Keratinocyte (primary cell): ENCODE data around the gene DUSP18. TPM values are rescaled to one million over a fixed set of nuclear protein-coding genes. Genes with fewer than 3 reads are reported as not detected.

Experiments
- DNase-seq: peaks from one replicate; pipeline ENCODE4 v3.0.0-alpha.2; 2011; ENCODE audit warnings: low read depth, missing footprints, low spot score
- FAIRE-seq: peaks from 2 replicates; lab custom pipeline; 2011; peaks lifted over from hg19 to GRCh38; lab: Jason Lieb, UNC
- H2AFZ ChIP-seq: 2 replicates; pipeline ENCODE4 v1.6.0; 2012; ENCODE audit warnings: low read length, control low read depth, inconsistent platforms; ENCODE audit not compliant: control insufficient read depth
- H3K27ac ChIP-seq: 2 replicates; pipeline ENCODE4 v1.5.1; 2011; ENCODE audit warnings: low read length; ENCODE audit not compliant: control insufficient read depth, insufficient read depth
- H3K27me3 ChIP-seq: 3 replicates; pipeline ENCODE4 v1.6.0; 2011; ENCODE audit warnings: low read length; ENCODE audit not compliant: control insufficient read depth, insufficient read depth; ENCODE audit errors: extremely low read depth
- H3K36me3 ChIP-seq, 2 experiments: 2 replicates in 1 of 2; 3 replicates in 1 of 2; pipeline ENCODE4 v1.5.1; 2011; ENCODE audit warnings: low read length in 2 of 2, mild to moderate bottlenecking in 1 of 2; ENCODE audit not compliant: control insufficient read depth in 2 of 2, insufficient read depth in 2 of 2; ENCODE audit errors: extremely low read depth in 1 of 2
- H3K4me1 ChIP-seq: 3 replicates; pipeline ENCODE4 v1.5.1; 2011; ENCODE audit warnings: low read length; ENCODE audit not compliant: control insufficient read depth, insufficient read depth; ENCODE audit errors: extremely low read depth
- H3K4me2 ChIP-seq: 3 replicates; pipeline ENCODE4 v1.6.0; 2011; ENCODE audit warnings: low read depth, low read length; ENCODE audit not compliant: control insufficient read depth, insufficient read depth; ENCODE audit errors: extremely low read depth
- H3K4me3 ChIP-seq, 3 experiments: fragments of 200-600 bp in 1 of 3; sonication (generic) in 1 of 3; 2 replicates in 2 of 3; 3 replicates in 1 of 3; pipeline ENCODE4 v1.5.1; 2011 to 2016; ENCODE audit warnings: low read length in 3 of 3, mild to moderate bottlenecking in 3 of 3, control low read depth in 2 of 3, inconsistent platforms in 1 of 3, low read depth in 1 of 3, mixed read lengths in 1 of 3, mixed run types in 1 of 3, moderate library complexity in 1 of 3; ENCODE audit not compliant: control insufficient read depth in 2 of 3, insufficient read depth in 2 of 3; ENCODE audit errors: extremely low read depth in 1 of 3
- H3K79me2 ChIP-seq: 2 replicates; pipeline ENCODE4 v1.6.0; 2012; ENCODE audit warnings: low read length; ENCODE audit not compliant: control insufficient read depth, insufficient read depth
- H3K9ac ChIP-seq: 3 replicates; pipeline ENCODE4 v1.6.0; 2011; ENCODE audit warnings: low read length; ENCODE audit not compliant: control insufficient read depth, insufficient read depth; ENCODE audit errors: extremely low read depth
- H3K9me1 ChIP-seq: 3 replicates; pipeline ENCODE4 v1.6.0; 2011; ENCODE audit warnings: low read length; ENCODE audit not compliant: control insufficient read depth, insufficient read depth; ENCODE audit errors: extremely low read depth
- H3K9me3 ChIP-seq: 2 replicates; pipeline ENCODE4 v1.5.1; 2012; ENCODE audit warnings: low read depth, low read length; ENCODE audit not compliant: control insufficient read depth
- H4K20me1 ChIP-seq: 3 replicates; pipeline ENCODE4 v1.6.0; 2011; ENCODE audit warnings: low read length; ENCODE audit not compliant: control insufficient read depth, insufficient read depth; ENCODE audit errors: extremely low read depth
- EZH2 ChIP-seq: IDR thresholded peaks from one replicate; pipeline ENCODE4 v1.6.1; 2012; ENCODE audit warnings: inconsistent platforms, mild to moderate bottlenecking, low read length, moderate library complexity
- dilution Hi-C: fragments of 300-500 bp; cut with MboI; formaldehyde crosslinking; loops from one replicate; pipeline ENCODE4 v1.7.0; 2020; ENCODE audit warnings: low sequenced_read_pairs; ENCODE audit not compliant: extremely low pct_ligation_motif_present
- polyA minus RNA-seq, 3 experiments: library from RNA; depleted of rRNA, polyadenylated mRNA; stranded (reverse); fragments of >200 nt; gene quantifications; 1 replicate in 1 of 3; 2 replicates in 1 of 3; 3 replicates in 1 of 3; pipeline ENCODE4 v1.2.3, GENCODE V29; 2011
- polyA plus RNA-seq, 5 experiments: library from polyadenylated mRNA; depleted of rRNA in 3 of 5; stranded (reverse) in 3 of 5; stranded (forward) in 1 of 5; unstranded in 1 of 5; fragments of >200 nt; gene quantifications; 1 replicate in 1 of 5; 2 replicates in 3 of 5; 3 replicates in 1 of 5; pipeline versions ENCODE4 v1.2.1 to v1.2.3, GENCODE V29; 2011 to 2012; ENCODE audit warnings: missing spikeins in 2 of 5, low read depth in 1 of 5, low replicate concordance in 1 of 5
- TF ChIP-seq, protein P1 (sequence below), 3 experiments: IDR thresholded peaks in 1 of 3; conservative IDR thresholded peaks in 1 of 3; optimal IDR thresholded peaks in 1 of 3; 2 replicates in 2 of 3; 3 replicates in 1 of 3; pipeline versions ENCODE3 to v1.5.1; 2011; ENCODE audit warnings: low read length in 3 of 3, mild to moderate bottlenecking in 3 of 3, moderate library complexity in 2 of 3, control low read depth in 1 of 3, inconsistent platforms in 1 of 3; ENCODE audit not compliant: insufficient read depth in 2 of 3; ENCODE audit errors: extremely low read depth in 1 of 3

DUSP18 gene
- 12.6 to 21.1 TPM (median 17.9 TPM) in 3 replicates for polyA plus RNA-seq
- polyA plus RNA-seq (2011; ENCODE audit: low read depth), result 2.4 TPM
- polyA plus RNA-seq (2011; cell fraction: cytosol; rRNA removed), result 14.7 and 17.9 TPM in 2 replicates
- 29.4 and 37.4 TPM in 2 replicates for polyA plus RNA-seq (2011; cell fraction: nucleus; rRNA removed)
- polyA plus RNA-seq (2012; ENCODE audit: low replicate concordance), result 8.4 and 10.6 TPM in 2 replicates
- 27.2 to 58.7 TPM (median 36.4 TPM) in 3 replicates for polyA minus RNA-seq
- polyA minus RNA-seq (2011; cell fraction: cytosol; rRNA and poly(A)+ RNA removed), result 27.8 TPM
- 13.9 and 21.8 TPM in 2 replicates for polyA minus RNA-seq (2011; cell fraction: nucleus; rRNA and poly(A)+ RNA removed)

DNA sequence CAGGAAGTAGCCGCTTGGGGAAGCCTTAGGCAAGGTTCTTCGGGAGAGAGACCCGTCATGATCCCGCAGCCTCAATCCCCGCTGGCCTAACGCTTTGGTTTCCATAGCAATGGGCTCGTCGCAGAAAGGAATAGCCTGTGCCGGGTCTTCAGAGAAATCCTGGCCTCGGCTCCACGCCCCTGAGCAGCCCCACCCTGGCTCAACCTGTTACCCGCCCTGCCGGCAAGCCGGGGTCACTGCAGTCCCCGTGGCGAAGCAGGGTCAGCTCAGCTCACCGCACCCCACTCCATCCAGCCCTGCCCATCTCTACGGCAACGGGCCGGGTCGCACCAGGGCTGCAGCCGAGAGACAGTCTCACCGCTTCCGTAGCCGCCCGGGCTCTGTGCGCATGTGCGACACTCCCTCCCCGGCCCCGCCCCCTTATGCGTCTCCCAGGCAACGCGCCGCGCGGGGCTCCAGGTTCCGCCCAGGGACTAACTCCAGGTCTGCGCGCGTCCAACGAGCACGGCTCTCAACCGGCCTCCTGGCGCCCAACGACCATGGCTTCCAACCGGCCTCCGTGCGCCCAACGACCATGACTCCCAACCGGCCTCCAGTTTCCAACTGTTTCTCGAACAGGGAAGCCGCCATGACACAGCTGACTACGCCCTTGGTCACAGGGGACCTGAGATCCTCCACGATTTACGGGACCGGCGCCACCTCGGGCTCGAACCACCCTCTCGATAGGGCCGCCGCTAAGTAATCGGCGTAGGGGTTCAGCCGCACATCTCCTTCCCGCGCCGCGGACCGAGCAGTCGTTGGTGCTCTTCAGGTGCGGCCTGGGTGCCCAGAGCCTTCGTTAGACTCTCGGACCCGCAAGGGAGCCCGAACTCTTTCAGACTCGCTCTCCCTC is at the start of gene DUSP18:
DUSP18 (minus strand) TSS at position 382 of the 892 bp plus-strand sequence. CDS start 3,872 bp downstream, outside the sequence.
- Histone ChIP-seq H3K27ac (peak within 1 kb of the TSS; percentile 60), H3K36me3 (peaks cover 4 to 8% of the 10 kb centered on the region in 2 experiments), H3K79me2 (no peaks in the 10 kb centered on the region), H2AFZ (peak within 1 kb of the TSS; percentile 98), H3K9ac (peak within 1 kb of the TSS; percentile 83), H3K4me2 (peak within 1 kb of the TSS; percentile 98), H3K4me3 (peak within 1 kb of the TSS; percentile 66 to 95 (median 89)), H3K27me3 (no peaks in the 10 kb centered on the region), H3K4me1 (peaks cover 21% of the 10 kb centered on the region), H3K9me1 (no peaks in the 10 kb centered on the region), H3K9me3 (no peaks in the 10 kb centered on the region), H4K20me1 (no peaks in the 10 kb centered on the region)
- TF ChIP-seq, protein P1, sequence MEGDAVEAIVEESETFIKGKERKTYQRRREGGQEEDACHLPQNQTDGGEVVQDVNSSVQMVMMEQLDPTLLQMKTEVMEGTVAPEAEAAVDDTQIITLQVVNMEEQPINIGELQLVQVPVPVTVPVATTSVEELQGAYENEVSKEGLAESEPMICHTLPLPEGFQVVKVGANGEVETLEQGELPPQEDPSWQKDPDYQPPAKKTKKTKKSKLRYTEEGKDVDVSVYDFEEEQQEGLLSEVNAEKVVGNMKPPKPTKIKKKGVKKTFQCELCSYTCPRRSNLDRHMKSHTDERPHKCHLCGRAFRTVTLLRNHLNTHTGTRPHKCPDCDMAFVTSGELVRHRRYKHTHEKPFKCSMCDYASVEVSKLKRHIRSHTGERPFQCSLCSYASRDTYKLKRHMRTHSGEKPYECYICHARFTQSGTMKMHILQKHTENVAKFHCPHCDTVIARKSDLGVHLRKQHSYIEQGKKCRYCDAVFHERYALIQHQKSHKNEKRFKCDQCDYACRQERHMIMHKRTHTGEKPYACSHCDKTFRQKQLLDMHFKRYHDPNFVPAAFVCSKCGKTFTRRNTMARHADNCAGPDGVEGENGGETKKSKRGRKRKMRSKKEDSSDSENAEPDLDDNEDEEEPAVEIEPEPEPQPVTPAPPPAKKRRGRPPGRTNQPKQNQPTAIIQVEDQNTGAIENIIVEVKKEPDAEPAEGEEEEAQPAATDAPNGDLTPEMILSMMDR (optimal IDR thresholded peaks at IDR 0.05 in 1 of 3, IDR thresholded peaks at IDR 0.05 in 1 of 3, conservative IDR thresholded peaks at IDR 0.05 in 1 of 3; ENCODE audit: extremely low read depth in 1 of 3, insufficient read depth in 2 of 3, low read length in 3 of 3), result peak in 1 of 3 experiments; percentile 23
- TF ChIP-seq EZH2, result no peak
- DNase-seq (peak; percentile 61), FAIRE-seq (peak; percentile 44)
- dilution Hi-C loops, result no loop called here

DNA sequence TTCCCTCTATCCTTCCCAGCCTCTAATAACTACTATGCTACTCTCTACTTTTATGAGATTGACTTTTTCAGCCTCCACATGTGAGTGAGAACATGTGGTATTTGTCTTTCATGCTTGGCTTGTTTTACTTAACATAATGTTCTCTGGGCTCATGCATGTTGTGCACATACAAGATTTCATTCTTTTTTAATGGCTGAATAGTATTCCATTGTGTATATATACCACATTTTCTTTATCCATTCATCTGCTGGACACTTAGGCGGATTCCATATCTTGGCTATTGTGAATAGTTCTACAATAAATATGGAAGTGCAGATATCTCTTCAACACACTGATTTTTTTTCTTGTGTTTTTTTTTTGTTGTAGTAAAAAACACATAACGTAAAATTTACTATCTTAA is 46.4 kb upstream of the DUSP18 start:
- no peak for FAIRE-seq

More for the DNA sequence above, 46.4 kb upstream of the DUSP18 start:
- Histone ChIP-seq H3K79me2 (no peaks in the 10 kb centered on the region), H4K20me1 (no peaks in the 10 kb centered on the region), H3K9me3 (no peaks in the 10 kb centered on the region), H3K9me1 (no peaks in the 10 kb centered on the region), H3K36me3 (no peaks in the 10 kb centered on the region), H3K9ac (no peak overlapping the region), H3K4me1 (peaks cover 13% of the 10 kb centered on the region), H3K27me3 (no peaks in the 10 kb centered on the region), H3K4me3 (no peak overlapping the region), H3K27ac (no peak overlapping the region), H2AFZ (no peak overlapping the region), H3K4me2 (no peak overlapping the region)
- TF ChIP-seq, protein P1 (optimal IDR thresholded peaks at IDR 0.05 in 1 of 3, IDR thresholded peaks at IDR 0.05 in 1 of 3, conservative IDR thresholded peaks at IDR 0.05 in 1 of 3; ENCODE audit: extremely low read depth in 1 of 3, insufficient read depth in 2 of 3, low read length in 3 of 3), result no peak
- no peak for TF ChIP-seq EZH2
- DNase-seq, result no peak
- dilution Hi-C loops, result no loop called here
